IPS-18a (cell line): Measurements from ENCODE around the gene PRKN.

Experiments used
- H3K27ac ChIP-seq: one replicate; pipeline ENCODE4 v1.5.1; 2013; ENCODE audit warnings: low read length
- H3K27me3 ChIP-seq: one replicate; pipeline ENCODE4 v1.6.1; 2013; ENCODE audit warnings: mild to moderate bottlenecking, low read length; ENCODE audit not compliant: control insufficient read depth, insufficient read depth
- H3K36me3 ChIP-seq: one replicate; pipeline ENCODE4 v1.6.1; 2013; ENCODE audit warnings: low read depth, low read length; ENCODE audit not compliant: control insufficient read depth
- H3K4me1 ChIP-seq: one replicate; pipeline ENCODE4 v1.6.1; 2013; ENCODE audit warnings: low read depth, low read length; ENCODE audit not compliant: control insufficient read depth
- H3K4me3 ChIP-seq: one replicate; pipeline ENCODE4 v1.5.1; 2013; ENCODE audit warnings: low read length
- H3K9ac ChIP-seq: one replicate; pipeline ENCODE4 v1.6.1; 2013; ENCODE audit warnings: mild to moderate bottlenecking, low read length, moderate library complexity
- H3K9me3 ChIP-seq: one replicate; pipeline ENCODE4 v1.6.1; 2013; ENCODE audit warnings: low read depth, low read length; ENCODE audit not compliant: control insufficient read depth

Gene PRKN

DNA sequence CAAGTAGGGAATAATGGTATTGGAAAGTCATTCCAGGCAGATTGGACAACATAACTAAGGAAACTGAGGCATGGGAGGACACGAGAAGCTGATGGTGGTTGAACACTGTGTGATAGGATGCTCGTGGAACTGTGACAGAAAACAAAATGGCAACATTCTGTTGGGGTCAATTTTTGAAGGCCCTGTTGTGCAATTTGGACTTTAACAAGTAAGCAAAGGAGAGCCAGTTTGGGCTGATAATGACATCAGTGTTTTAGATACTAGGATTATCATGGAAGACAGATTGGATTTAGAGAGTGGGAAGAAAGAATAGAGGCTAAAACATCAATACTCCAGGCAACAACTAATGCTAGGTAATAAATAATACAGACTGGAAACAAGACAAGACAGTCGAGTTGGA lies 53.1 kb downstream of the PRKN start:
- Histone ChIP-seq H3K9me3 (no peaks in the 10 kb centered on the region), H3K4me1 (no peaks in the 10 kb centered on the region), H3K9ac (no peak overlapping the region), H3K36me3 (no peaks in the 10 kb centered on the region), H3K27ac (no peak overlapping the region), H3K4me3 (no peak overlapping the region), H3K27me3 (no peaks in the 10 kb centered on the region)

DNA sequence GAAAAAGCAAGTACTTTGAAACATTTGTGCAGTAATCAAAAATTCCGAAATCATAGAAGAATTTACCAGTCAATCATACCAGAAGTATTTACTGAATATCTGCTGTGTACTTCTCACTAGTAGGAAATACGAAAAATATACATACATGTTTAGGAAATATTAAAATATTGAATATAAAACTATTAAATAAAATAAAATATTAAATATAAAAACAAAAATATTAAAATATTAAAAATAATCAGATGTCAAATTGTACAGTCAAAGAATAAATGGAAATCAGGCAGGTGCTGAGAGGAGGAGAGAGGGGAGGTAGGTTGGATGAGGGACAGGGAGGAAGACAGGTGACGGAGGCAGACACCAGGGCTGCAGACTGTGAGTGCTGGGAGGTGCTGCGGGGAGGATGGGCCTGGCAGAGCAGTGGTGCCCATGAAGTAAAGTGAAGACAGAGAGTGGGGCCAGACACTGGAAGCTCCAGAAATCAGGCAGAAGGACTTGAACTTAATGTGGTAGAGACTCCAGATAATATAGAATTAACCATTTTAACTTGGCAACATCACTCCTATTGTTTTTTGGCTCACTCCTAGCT lies 55.9 kb downstream of the PRKN start:
- H3K9ac ChIP-seq = no peak overlapping the region
- no peaks in the 10 kb centered on the region for H3K36me3 ChIP-seq
- H3K9me3 ChIP-seq = no peaks in the 10 kb centered on the region
- no peak overlapping the region for H3K4me3 ChIP-seq
- no peak overlapping the region for H3K27ac ChIP-seq
- H3K27me3 ChIP-seq = no peaks in the 10 kb centered on the region
- no peaks in the 10 kb centered on the region for H3K4me1 ChIP-seq

DNA sequence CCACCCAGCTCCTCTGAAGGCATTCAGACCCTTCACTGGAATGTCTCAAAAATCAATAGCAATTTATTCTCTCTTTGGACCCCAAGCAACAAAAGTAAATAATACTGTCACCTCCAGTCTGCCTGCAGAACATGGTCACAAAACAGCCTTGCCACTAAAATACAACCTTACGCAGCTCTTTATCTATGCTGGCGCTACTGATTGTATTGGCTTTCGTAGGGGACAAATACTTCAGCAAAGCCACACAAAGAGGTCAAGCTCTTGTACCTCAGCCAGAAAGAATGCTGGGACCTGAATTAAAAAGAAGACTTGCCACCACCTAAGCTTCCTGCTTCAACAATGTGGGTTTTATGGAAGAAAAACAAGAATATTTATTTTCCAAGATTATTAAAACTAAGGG lies 57.2 kb downstream of the PRKN start:
- Histone ChIP-seq H3K27ac (no peak overlapping the region), H3K9ac (no peak overlapping the region), H3K27me3 (no peaks in the 10 kb centered on the region), H3K36me3 (no peaks in the 10 kb centered on the region), H3K4me1 (no peaks in the 10 kb centered on the region), H3K4me3 (no peak overlapping the region), H3K9me3 (no peaks in the 10 kb centered on the region)

DNA sequence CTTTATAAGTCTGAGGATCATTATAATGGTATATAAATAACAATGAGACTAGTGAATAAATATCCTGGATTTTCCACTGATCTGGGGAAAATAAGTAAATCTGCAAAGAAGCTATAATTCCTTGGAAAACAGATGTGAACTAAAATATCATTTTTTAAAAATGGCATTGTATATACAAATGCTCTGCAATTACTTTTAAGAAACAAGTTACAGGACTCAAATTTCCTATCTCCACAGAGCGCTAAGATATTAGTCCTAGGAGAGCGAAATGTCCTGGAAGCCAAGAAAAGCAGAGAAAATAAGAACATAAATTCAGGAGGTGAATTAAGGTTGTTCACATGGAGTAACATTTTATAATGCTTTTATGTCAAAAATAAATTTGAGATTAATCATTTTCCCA lies 61.3 kb downstream of the PRKN start:
- Histone ChIP-seq H3K27me3 (no peaks in the 10 kb centered on the region), H3K36me3 (no peaks in the 10 kb centered on the region), H3K9me3 (no peaks in the 10 kb centered on the region), H3K4me1 (no peaks in the 10 kb centered on the region), H3K9ac (no peak overlapping the region), H3K27ac (no peak overlapping the region), H3K4me3 (no peak overlapping the region)

DNA sequence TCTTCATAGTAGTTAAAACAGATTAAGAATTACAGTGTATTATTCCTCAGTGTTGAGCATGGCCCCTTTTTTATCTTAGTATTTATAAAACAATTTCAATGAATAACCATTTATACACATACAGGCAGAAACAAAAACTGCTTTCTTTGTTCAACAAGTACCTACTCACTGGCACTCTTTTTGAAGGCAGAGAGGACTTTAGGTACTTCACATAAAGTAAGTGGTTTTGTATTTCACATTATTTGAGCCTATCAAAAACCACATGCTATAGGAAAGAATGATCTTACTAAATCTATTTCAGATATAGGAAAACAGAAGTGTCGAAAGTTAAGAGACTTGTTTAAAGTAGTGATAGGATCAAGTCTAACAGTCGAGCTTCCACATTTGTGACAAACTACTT lies 73.8 kb downstream of the PRKN start:
- Histone ChIP-seq H3K36me3 (no peaks in the 10 kb centered on the region), H3K4me1 (no peaks in the 10 kb centered on the region), H3K9me3 (no peaks in the 10 kb centered on the region), H3K27me3 (no peaks in the 10 kb centered on the region), H3K27ac (no peak overlapping the region), H3K9ac (no peak overlapping the region), H3K4me3 (no peak overlapping the region)

DNA sequence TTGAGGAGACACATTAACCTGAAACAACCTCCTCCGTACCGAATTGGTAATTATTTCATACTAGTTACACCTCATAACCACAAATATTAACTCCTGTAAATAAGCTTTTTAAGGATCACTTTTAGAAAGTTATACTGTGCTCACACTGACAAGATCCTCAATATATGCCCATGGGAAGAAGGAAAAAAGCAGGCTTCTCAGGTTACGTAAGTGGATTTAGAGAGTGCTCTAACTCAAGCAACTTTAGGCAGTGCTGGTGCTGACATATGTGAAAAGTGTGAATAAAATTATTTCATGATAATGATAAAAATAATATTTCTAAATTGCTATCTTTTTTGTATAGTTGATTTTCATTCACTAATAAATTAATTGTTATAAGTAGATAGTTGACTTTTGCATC lies 76.1 kb downstream of the PRKN start:
- no peak overlapping the region for H3K4me3 ChIP-seq
- no peaks in the 10 kb centered on the region for H3K4me1 ChIP-seq
- H3K27ac ChIP-seq = no peak overlapping the region
- no peaks in the 10 kb centered on the region for H3K9me3 ChIP-seq
- H3K36me3 ChIP-seq = no peaks in the 10 kb centered on the region
- no peaks in the 10 kb centered on the region for H3K27me3 ChIP-seq
- no peak overlapping the region for H3K9ac ChIP-seq

DNA sequence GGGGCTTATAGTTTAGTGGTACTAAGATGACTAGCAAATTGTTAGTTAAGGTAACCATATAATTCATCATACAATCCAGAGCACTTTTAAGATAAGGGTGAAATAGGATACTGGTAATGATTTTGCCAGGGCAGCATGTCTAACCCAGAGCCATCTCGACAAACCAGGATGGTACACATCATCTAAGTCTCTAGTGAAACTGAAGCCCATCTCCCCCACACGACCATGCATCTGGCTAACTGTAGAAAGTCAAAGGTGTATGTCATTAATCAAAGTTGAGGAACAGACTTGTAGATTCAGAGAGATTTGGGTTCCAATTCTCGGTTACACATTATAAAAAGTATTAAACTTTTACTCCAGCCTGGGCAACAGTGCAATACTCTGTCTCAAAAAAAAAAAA lies 78.3 kb downstream of the PRKN start:
- H3K36me3 ChIP-seq = no peaks in the 10 kb centered on the region
- H3K27ac ChIP-seq = no peak overlapping the region
- H3K9ac ChIP-seq = no peak overlapping the region
- no peaks in the 10 kb centered on the region for H3K27me3 ChIP-seq
- H3K4me3 ChIP-seq = no peak overlapping the region
- no peaks in the 10 kb centered on the region for H3K9me3 ChIP-seq
- H3K4me1 ChIP-seq = no peaks in the 10 kb centered on the region

DNA sequence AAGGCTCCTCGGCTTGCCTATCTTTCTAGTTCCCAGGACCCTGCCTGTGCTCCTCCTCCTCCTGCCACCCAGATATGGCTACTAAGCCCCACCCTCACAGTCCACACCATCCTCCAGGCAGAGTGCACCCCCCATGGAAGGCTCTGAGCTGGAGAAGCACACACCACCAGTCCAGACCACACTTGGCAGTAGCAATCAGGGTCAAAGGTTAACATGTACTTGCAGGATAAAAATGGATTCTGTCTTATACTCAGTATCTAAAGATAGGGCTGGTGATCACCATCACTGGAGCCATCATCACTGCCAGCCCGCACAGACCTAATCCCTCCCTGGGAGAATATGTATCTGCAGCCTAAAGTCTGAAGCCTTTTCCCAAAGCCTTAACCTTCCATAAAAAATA lies 83.4 kb downstream of the PRKN start:
- H3K36me3 ChIP-seq = no peaks in the 10 kb centered on the region
- H3K4me3 ChIP-seq = no peak overlapping the region
- no peaks in the 10 kb centered on the region for H3K4me1 ChIP-seq

DNA sequence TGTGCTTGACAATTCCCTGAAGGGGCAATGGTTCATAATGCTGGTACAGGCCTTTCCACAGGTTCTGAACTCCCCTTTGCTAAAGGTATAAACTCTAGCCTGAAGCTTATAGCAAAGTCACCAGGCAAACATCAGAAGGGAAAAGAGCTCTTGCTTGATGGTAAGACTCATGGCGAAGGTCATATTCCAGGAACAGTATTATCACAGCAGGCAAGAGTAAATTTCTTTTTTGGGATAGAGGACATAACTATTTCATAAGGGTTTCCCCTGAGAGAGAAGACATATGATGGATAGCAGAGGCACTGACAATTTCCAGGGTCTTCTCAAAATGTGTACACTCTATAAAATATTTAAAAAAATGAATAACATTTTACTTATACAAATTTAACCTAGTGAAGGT lies 86.8 kb downstream of the PRKN start:
- Histone ChIP-seq H3K4me1 (no peaks in the 10 kb centered on the region), H3K9ac (no peak overlapping the region), H3K36me3 (no peaks in the 10 kb centered on the region), H3K4me3 (no peak overlapping the region), H3K9me3 (no peaks in the 10 kb centered on the region), H3K27me3 (no peaks in the 10 kb centered on the region), H3K27ac (no peak overlapping the region)

More for the DNA sequence above, 83.4 kb downstream of the PRKN start:
- no peaks in the 10 kb centered on the region for H3K27me3 ChIP-seq
- no peaks in the 10 kb centered on the region for H3K9me3 ChIP-seq
- no peak overlapping the region for H3K27ac ChIP-seq
- no peak overlapping the region for H3K9ac ChIP-seq

DNA sequence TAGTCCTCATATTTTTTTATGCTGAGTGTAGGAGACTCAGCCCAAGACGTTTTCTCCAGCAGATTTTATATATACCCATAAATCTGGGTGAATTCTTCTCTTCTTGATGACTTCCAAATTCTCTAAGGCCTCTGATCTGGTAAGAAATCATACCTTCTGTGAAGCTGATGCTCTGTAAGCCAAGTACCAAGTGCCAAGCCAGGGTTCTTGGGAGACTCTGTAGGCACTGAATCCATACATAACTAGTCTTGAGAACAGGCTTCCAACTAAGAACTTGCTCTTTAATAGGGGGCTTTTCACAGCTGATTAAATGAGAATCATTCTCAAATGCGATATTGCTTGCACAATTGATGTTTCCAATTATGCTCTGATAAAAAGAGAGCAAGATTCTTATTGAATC lies 87.6 kb downstream of the PRKN start:
- H3K36me3 ChIP-seq = no peaks in the 10 kb centered on the region

DNA sequence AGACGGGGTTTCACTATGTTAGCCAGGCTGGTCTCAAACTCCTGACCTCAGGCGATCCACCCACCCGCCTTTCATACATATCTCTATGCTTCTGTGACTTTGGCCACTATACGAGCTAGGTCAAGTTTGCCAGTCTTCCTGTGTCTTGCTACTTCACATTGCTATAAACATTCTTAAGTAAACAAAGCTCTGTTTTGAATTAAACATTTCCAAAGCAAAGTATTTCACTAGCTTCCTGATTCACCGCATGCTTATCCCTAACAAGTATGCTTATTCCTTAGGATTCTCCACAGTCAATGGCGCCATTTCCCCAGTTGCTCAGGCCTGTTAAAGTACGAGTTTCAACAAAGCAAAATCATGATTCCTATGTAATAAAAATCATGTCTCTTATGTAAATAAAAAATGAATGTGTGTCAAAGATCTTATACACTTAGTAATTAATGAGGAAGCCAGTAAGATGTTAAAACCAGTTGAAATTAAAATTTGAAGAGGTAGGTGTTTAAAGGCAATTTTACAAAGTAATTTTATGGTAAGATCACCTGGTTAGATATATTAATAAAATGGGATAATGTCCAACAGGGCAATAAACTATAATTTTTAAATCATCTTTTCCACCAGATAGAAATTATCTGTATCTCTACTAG lies 88.5 kb downstream of the PRKN start:
- Histone ChIP-seq H3K9me3 (no peaks in the 10 kb centered on the region), H3K9ac (no peak overlapping the region), H3K4me1 (no peaks in the 10 kb centered on the region), H3K4me3 (no peak overlapping the region), H3K27me3 (no peaks in the 10 kb centered on the region), H3K27ac (no peak overlapping the region), H3K36me3 (no peaks in the 10 kb centered on the region)

More for the DNA sequence above, 87.6 kb downstream of the PRKN start:
- H3K27me3 ChIP-seq = no peaks in the 10 kb centered on the region
- H3K4me1 ChIP-seq = no peaks in the 10 kb centered on the region
- H3K9me3 ChIP-seq = no peaks in the 10 kb centered on the region
- H3K27ac ChIP-seq = no peak overlapping the region
- no peak overlapping the region for H3K4me3 ChIP-seq
- no peak overlapping the region for H3K9ac ChIP-seq

DNA sequence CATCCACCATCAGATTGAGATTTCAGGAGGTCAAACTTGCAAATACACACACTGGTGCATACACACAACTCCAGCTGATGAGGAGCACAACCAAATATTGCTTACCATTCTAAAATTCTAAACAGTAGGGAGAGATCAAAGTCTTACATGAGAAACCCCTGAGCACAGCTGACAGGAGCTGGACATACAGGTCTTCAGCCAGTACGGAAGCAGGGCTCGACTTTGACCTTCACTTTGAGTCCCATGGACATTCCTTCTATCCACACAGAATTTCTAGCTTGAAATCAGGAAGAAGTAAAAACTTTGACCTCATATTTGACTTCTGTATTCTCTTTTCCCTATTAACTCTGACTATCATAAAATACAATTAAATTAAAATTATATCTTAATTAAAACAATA lies 90.2 kb downstream of the PRKN start:
- Histone ChIP-seq H3K4me3 (no peak overlapping the region), H3K4me1 (no peaks in the 10 kb centered on the region), H3K36me3 (no peaks in the 10 kb centered on the region), H3K27ac (no peak overlapping the region), H3K9me3 (no peaks in the 10 kb centered on the region), H3K9ac (no peak overlapping the region), H3K27me3 (no peaks in the 10 kb centered on the region)
